Lower lobe of right lung (tissue), 2 donors: ENCODE measurements around the gene MISP3. TPM values are rescaled to one million over a fixed set of nuclear protein-coding genes. Genes with fewer than 3 reads are reported as not detected.

Experiments used
- ATAC-seq, 2 donors: fragments of 200-7000 bp; cut with Tn5 transposase; one replicate each; pipeline ENCODE4 v1.9.1; 2020 to 2022; ENCODE audit warnings: mild to moderate bottlenecking in 2 of 2, moderate library complexity in 2 of 2
- DNase-seq: peaks from one replicate; pipeline ENCODE4 v3.0.0-alpha.2; 2020
- H3K27ac ChIP-seq: fragments of 200-600 bp; one replicate; pipeline ENCODE4 v1.8.0; 2022
- H3K27me3 ChIP-seq: fragments of 200-600 bp; one replicate; pipeline ENCODE4 v1.8.0; 2022; ENCODE audit warnings: low read depth
- H3K36me3 ChIP-seq: fragments of 200-600 bp; one replicate; pipeline ENCODE4 v1.8.0; 2022; ENCODE audit warnings: mild to moderate bottlenecking
- H3K4me1 ChIP-seq: fragments of 200-600 bp; one replicate; pipeline ENCODE4 v1.8.0; 2022
- H3K4me3 ChIP-seq: fragments of 200-600 bp; one replicate; pipeline ENCODE4 v1.8.0; 2022; ENCODE audit warnings: mild to moderate bottlenecking
- H3K9me3 ChIP-seq: fragments of 200-600 bp; one replicate; pipeline ENCODE4 v1.8.0; 2022
- CTCF ChIP-seq: fragments of 200-600 bp; IDR thresholded peaks from one replicate; pipeline ENCODE4 v1.8.0; 2022; ENCODE audit warnings: antibody characterized with exemption, mild to moderate bottlenecking
- intact Hi-C: fragments of 100-400 bp; cut with DNase I; formaldehyde crosslinking; loops from one replicate; pipeline ENCODE4 v1.11.0; 2022
- total RNA-seq: library from RNA; stranded (reverse); fragmentation: NEBNext Ultra II Directional; extraction: Animal tissue kit (Norgen Biotek cat#: 25700); gene quantifications from one replicate; pipeline ENCODE4 v1.2.1, GENCODE V29; 2021
- donor health status: DM: no; HTN: yes; CAD: no; lungs with severe emphysema.

Gene MISP3
- total RNA-seq, 1 donor from 2014 or later = 7.1 TPM

GRCh38 chr19:14112051-14112808 is 39.6 kb downstream of the MISP3 start:
- Histone ChIP-seq H3K9me3 (no peaks in the 10 kb centered on the region), H3K4me3 (peak overlapping the region; percentile 12), H3K4me1 (peaks cover 52% of the 10 kb centered on the region), H3K36me3 (peaks cover 14% of the 10 kb centered on the region), H3K27ac (peak overlapping the region; percentile 69), H3K27me3 (no peaks in the 10 kb centered on the region)
- DNase-seq (no peak), ATAC-seq (no peak)
- TF ChIP-seq CTCF = no peak
- intact Hi-C loops = no loop called here

DNA sequence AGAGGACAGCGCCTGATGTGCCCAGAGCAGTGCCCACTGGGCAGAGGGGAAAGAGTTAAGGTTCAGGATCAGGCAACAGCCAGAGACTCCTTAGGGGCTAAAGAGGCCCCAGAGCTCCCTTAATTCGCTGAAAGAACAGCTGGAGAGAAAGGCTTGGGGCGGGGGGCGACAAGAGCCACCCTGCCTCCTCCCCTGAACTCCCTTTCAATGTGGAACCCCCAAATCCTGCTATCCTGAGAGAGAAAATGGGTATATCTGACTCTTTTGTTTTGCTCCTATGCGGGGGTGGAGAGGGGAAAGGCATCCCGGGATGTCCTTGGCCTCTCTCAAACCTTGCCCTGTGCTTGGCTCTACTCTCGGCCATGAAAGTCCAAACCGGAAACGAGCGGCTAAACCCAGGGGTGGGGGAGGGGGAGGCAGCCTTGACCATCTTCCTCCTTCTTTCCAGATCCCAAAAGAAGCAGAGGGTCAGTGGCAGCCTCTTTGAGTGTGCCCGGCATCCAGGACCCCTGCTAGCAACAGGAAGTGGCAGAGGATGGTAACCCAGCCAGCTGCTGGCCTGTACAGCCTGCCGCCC is 40.3 kb downstream of the MISP3 start:
- peaks cover 8% of the 10 kb centered on the region for H3K36me3 ChIP-seq
- no peaks in the 10 kb centered on the region for H3K27me3 ChIP-seq
- H3K9me3 ChIP-seq = no peaks in the 10 kb centered on the region
- no peak for TF ChIP-seq CTCF
- peaks cover 52% of the 10 kb centered on the region for H3K4me1 ChIP-seq
- DNase-seq (no peak), ATAC-seq (no peak)
- intact Hi-C loops = no loop called here
- H3K27ac ChIP-seq = peak overlapping the region; percentile 69
- peak overlapping the region; percentile 12 for H3K4me3 ChIP-seq

- Histone ChIP-seq H3K4me3 (no peak overlapping the region), H3K36me3 (peaks cover 6% of the 10 kb centered on the region), H3K9me3 (no peaks in the 10 kb centered on the region), H3K27ac (peak overlapping the region; percentile 69), H3K27me3 (no peaks in the 10 kb centered on the region), H3K4me1 (peaks cover 58% of the 10 kb centered on the region)
- DNase-seq = peak; percentile 65
- peak; percentile 19 for TF ChIP-seq CTCF
- intact Hi-C loops = no loop called here
- no peak for ATAC-seq
Observed at GRCh38 chr19:14113762-14114414, 41.3 kb downstream of the MISP3 start.

DNA sequence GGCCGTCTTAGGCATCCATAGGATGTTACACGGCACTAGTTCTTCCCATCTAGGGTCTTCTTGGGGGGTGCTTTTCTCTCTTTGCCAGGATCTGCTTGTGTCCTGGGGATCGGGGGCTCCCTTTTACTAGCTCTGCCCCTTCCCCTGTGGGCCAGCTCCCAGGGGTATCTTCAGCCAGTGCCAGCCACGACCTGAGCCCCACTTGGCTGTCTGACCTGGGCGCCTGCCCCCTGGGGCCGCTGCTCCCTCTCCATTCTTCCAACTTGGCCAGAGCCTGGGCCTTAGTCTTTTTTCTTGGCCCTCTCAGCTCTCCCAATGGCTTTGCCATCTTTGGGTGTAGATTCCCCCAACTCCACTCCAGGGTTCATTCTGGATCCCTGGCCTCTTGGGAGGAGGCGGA is 41.9 kb downstream of the MISP3 start:
- H3K36me3 ChIP-seq = peaks cover 2% of the 10 kb centered on the region
- no peaks in the 10 kb centered on the region for H3K27me3 ChIP-seq
- no peak for TF ChIP-seq CTCF
- H3K4me3 ChIP-seq = no peak overlapping the region
- DNase-seq (no peak), ATAC-seq (no peak)
- intact Hi-C loops = no loop called here
- no peaks in the 10 kb centered on the region for H3K9me3 ChIP-seq
- peak overlapping the region; percentile 5 for H3K27ac ChIP-seq
- H3K4me1 ChIP-seq = peaks cover 64% of the 10 kb centered on the region

GRCh38 chr19:14114854-14115253 is 42.3 kb downstream of the MISP3 start:
- peak; percentile 82 for DNase-seq
- no peaks in the 10 kb centered on the region for H3K36me3 ChIP-seq
- intact Hi-C loops = no loop called here
- H3K27ac ChIP-seq = peak overlapping the region; percentile 5
- peak; percentile 0 to 3 for ATAC-seq
- H3K4me1 ChIP-seq = peaks cover 68% of the 10 kb centered on the region
- H3K9me3 ChIP-seq = no peaks in the 10 kb centered on the region
- peak; percentile 58 for TF ChIP-seq CTCF
- no peaks in the 10 kb centered on the region for H3K27me3 ChIP-seq
- H3K4me3 ChIP-seq = no peak overlapping the region
